ENCODE data around the gene COP1. TPM values are rescaled to one million over a fixed set of nuclear protein-coding genes. Genes with fewer than 3 reads are reported as not detected.

The COP1 gene
- total and polyA plus RNA-seq, 2 of the 13 experiments (the other 11 are each of a cell fraction or from before 2014, with no cell fraction given): 20.5 to 51.3 TPM

GRCh38 chr1:175922254-175922881, 284.7 kb downstream of the COP1 start:
- no peak overlapping the region for H3K4me3 ChIP-seq (replicated peaks in 1 of 3; ENCODE audit: insufficient read depth in 1 of 3, low read depth in 2 of 3, low read length in 3 of 3)
- intact Hi-C loops (cut with micrococcal nuclease; ENCODE audit: unreplicated experiment) (no loop called here), in situ Hi-C loops (cut with HindIII; ENCODE audit: extremely low pct_ligation_motif_present, low pct_unique_long_range_greater_than_20kb) (no loop called here)
- no peak overlapping the region for H3K9ac ChIP-seq (ENCODE audit: insufficient read depth, low read depth, low read length)
- H3K36me3 ChIP-seq (replicated peaks in 1 of 2; ENCODE audit: control insufficient read depth in 1 of 2, insufficient read depth in 2 of 2, low read length in 2 of 2): no peaks in the 10 kb centered on the region
- no peaks in the 10 kb centered on the region for H4K20me1 ChIP-seq (ENCODE audit: insufficient read depth, low read length)
- no peak overlapping the region for H3K27ac ChIP-seq (ENCODE audit: extremely low read length, insufficient read depth, low read length)
- TF ChIP-seq ZNF713 (CRISPR knock-in tag; IDR thresholded peaks at IDR 0.05) (no peak), TCF7 (IDR thresholded peaks at IDR 0.05; ENCODE audit: low read depth) (no peak), SNAPC2 (CRISPR knock-in tag; IDR thresholded peaks at IDR 0.05) (no peak), SMARCE1 (IDR thresholded peaks at IDR 0.05; ENCODE audit: borderline replicate concordance) (no peak), STAG1 (CRISPR knock-in tag; IDR thresholded peaks at IDR 0.05) (no peak), ZNF160 (CRISPR knock-in tag; IDR thresholded peaks at IDR 0.05) (no peak), TRIM24 (CRISPR knock-in tag; IDR thresholded peaks at IDR 0.05) (no peak), ZNF260 (CRISPR knock-in tag; IDR thresholded peaks at IDR 0.05; ENCODE audit: borderline replicate concordance, low read depth) (no peak), ZNF235 (CRISPR knock-in tag; IDR thresholded peaks at IDR 0.05; ENCODE audit: borderline replicate concordance) (no peak), ERF (CRISPR knock-in tag; IDR thresholded peaks at IDR 0.05) (no peak), ZNF572 (CRISPR knock-in tag; IDR thresholded peaks at IDR 0.05) (no peak), HNF1B (CRISPR knock-in tag; IDR thresholded peaks at IDR 0.05) (no peak)
- H3K4me2 ChIP-seq (ENCODE audit: low read depth, low read length): no peak overlapping the region
- CTCF ChIA-PET (ENCODE audit: low intra/inter-chr PET ratio, low total read pairs): no interaction called here
- FAIRE-seq (no peak), DNase-seq (ENCODE audit: low spot score) (no peak), ATAC-seq (no peak)
- no peaks in the 10 kb centered on the region for H3K27me3 ChIP-seq (ENCODE audit: control insufficient read depth in 1 of 2, insufficient read depth in 2 of 2, low read length in 2 of 2)
- no peaks in the 10 kb centered on the region for H3K4me1 ChIP-seq (ENCODE audit: insufficient read depth, low read length)
- no peaks in the 10 kb centered on the region for H3K79me2 ChIP-seq (ENCODE audit: insufficient read depth, low read length)
- no peak overlapping the region for H2AFZ ChIP-seq (ENCODE audit: low read length)
- WGBS (ENCODE audit: low lambda C conversion rate): 68% methylated on average over 3 of the region's 3 CpGs
- no peaks in the 10 kb centered on the region for H3K9me3 ChIP-seq (ENCODE audit: low read length)
- no TSS peak for BruUV-seq (replicated peaks)
- POLR2A ChIA-PET: no interaction called here

Data from HepG2 (cell line).